SU-DHL-6 (cell line): ENCODE results near the gene RAI14.

Source experiments
- H2AFZ ChIP-seq: fragments of 200-600 bp; sonication (generic); 2 replicates; pipeline ENCODE4 v1.6.1; 2014; ENCODE audit warnings: low read depth, mild to moderate bottlenecking, moderate library complexity, mixed read lengths, antibody characterized with exemption, low read length; ENCODE audit not compliant: severe bottlenecking
- H3F3A ChIP-seq: fragments of 200-600 bp; shearing (Covaris generic); 2 replicates; pipeline ENCODE4 v1.6.0; 2016; ENCODE audit warnings: antibody characterized with exemption, mild to moderate bottlenecking; ENCODE audit not compliant: insufficient read depth
- H3K27ac ChIP-seq: fragments of 200-600 bp; sonication (generic); 2 replicates; pipeline ENCODE4 v1.5.1; 2016; ENCODE audit warnings: low read depth, mild to moderate bottlenecking, low read length, moderate library complexity, mixed read lengths
- H3K27me3 ChIP-seq: fragments of 200-600 bp; sonication (generic), shearing (Covaris generic); 2 replicates; pipeline ENCODE4 v1.6.0; 2014; ENCODE audit warnings: mild to moderate bottlenecking, low read length
- H3K36me3 ChIP-seq: fragments of 200-600 bp; sonication (generic); 2 replicates; pipeline ENCODE4 v1.6.1; 2014; ENCODE audit warnings: mild to moderate bottlenecking, low read length, mixed read lengths
- H3K4me2 ChIP-seq: fragments of 300-600, 200-600 bp; shearing (Covaris generic), sonication (generic); 2 replicates; pipeline ENCODE4 v1.6.0; 2014; ENCODE audit warnings: low read length, low read depth, mild to moderate bottlenecking; ENCODE audit not compliant: poor library complexity, severe bottlenecking
- H3K4me3 ChIP-seq: fragments of 200-600 bp; sonication (generic); 2 replicates; pipeline ENCODE4 v1.5.1; 2014; ENCODE audit warnings: antibody characterized with exemption, low read length, mild to moderate bottlenecking, mixed read lengths; ENCODE audit not compliant: insufficient read depth, poor library complexity, severe bottlenecking
- H3K79me2 ChIP-seq: fragments of 200-600 bp; sonication (generic); 2 replicates; pipeline ENCODE4 v1.6.1; 2014; ENCODE audit warnings: mild to moderate bottlenecking, low read length, moderate library complexity; ENCODE audit not compliant: insufficient read depth
- H3K9ac ChIP-seq: fragments of 200-600 bp; sonication (generic); 2 replicates; pipeline ENCODE4 v1.7.0; 2014; ENCODE audit warnings: mild to moderate bottlenecking, low read length
- H3K9me2 ChIP-seq: fragments of 200-600 bp; sonication (generic); replicated peaks from 2 replicates; pipeline ENCODE4 v1.6.1; 2014; ENCODE audit warnings: low read length; ENCODE audit not compliant: insufficient read depth
- H3K9me3 ChIP-seq: fragments of 200-600 bp; sonication (generic); 2 replicates; pipeline ENCODE4 v1.6.1; 2014; ENCODE audit warnings: low read length, mixed read lengths; ENCODE audit not compliant: insufficient read depth
- H4K20me1 ChIP-seq: fragments of 200-600 bp; sonication (generic); 2 replicates; pipeline ENCODE4 v1.6.1; 2014; ENCODE audit warnings: low read depth, mild to moderate bottlenecking, antibody characterized with exemption, low read length, moderate library complexity, mixed read lengths
- EZH2phosphoT487 ChIP-seq: fragments of 200-600 bp; sonication (generic), shearing (Covaris generic); conservative IDR thresholded peaks from 2 replicates; pipeline ENCODE4 v1.6.1; 2018; ENCODE audit warnings: mild to moderate bottlenecking, antibody characterized with exemption, low read length, moderate library complexity, mixed read lengths
- TF ChIP-seq, protein P1 (sequence below): fragments of 200-600 bp; sonication (generic); IDR thresholded peaks from one replicate; pipeline ENCODE4 v1.5.1; 2017; ENCODE audit warnings: antibody characterized with exemption, mild to moderate bottlenecking, low read length, moderate library complexity; ENCODE audit not compliant: insufficient read depth, poor library complexity, severe bottlenecking

The RAI14 gene

DNA sequence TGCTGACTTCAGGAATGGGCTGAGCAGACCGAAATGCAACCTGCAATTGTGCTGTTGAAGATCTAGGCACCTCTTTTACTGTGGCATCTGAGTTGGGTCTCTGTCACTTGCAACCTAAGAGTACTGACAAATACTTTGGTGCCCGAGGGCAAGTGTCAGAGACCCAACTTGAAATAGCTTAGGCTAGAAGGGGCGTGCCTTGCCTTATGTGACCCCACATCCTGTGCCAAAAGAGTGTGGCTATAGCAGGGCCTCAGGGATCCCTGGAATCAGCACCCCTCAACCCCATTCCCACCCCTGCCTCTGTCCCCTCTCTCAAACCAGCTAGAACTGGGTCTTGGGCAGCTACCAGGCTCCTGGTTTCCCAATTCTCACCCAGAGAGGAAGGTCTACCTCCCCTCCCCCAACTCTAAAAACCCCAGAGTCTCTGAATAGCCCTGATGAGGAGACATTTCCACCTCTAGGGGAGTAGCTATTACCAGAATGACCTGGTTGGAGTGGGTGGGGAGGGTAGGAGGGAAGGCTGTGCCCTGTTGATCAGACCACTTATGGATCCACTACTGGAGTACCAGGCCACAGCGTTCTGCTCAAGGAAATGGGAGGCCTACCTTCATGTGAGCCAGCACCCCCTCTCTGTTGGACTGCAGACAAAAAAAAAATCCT is 17.5 kb downstream of the RAI14 start:
- no peaks in the 10 kb centered on the region for H3K79me2 ChIP-seq
- 0 out of 2 replicates have a peak, but pooled peaks cover 3% of the 10 kb centered on the region for H3K27me3 ChIP-seq
- no peak overlapping the region for H3K4me2 ChIP-seq
- H3K9ac ChIP-seq = no peak overlapping the region
- H3K9me2 ChIP-seq = no peaks in the 10 kb centered on the region
- H2AFZ ChIP-seq = no peak overlapping the region
- TF ChIP-seq, protein P1, sequence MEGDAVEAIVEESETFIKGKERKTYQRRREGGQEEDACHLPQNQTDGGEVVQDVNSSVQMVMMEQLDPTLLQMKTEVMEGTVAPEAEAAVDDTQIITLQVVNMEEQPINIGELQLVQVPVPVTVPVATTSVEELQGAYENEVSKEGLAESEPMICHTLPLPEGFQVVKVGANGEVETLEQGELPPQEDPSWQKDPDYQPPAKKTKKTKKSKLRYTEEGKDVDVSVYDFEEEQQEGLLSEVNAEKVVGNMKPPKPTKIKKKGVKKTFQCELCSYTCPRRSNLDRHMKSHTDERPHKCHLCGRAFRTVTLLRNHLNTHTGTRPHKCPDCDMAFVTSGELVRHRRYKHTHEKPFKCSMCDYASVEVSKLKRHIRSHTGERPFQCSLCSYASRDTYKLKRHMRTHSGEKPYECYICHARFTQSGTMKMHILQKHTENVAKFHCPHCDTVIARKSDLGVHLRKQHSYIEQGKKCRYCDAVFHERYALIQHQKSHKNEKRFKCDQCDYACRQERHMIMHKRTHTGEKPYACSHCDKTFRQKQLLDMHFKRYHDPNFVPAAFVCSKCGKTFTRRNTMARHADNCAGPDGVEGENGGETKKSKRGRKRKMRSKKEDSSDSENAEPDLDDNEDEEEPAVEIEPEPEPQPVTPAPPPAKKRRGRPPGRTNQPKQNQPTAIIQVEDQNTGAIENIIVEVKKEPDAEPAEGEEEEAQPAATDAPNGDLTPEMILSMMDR = no peak
- no peak for TF ChIP-seq EZH2phosphoT487
- H3K4me3 ChIP-seq = no peak overlapping the region
- no peak overlapping the region for H3K27ac ChIP-seq
- H3K9me3 ChIP-seq = no peaks in the 10 kb centered on the region
- H3K36me3 ChIP-seq = no peaks in the 10 kb centered on the region
- H4K20me1 ChIP-seq = no peaks in the 10 kb centered on the region
- no peaks in the 10 kb centered on the region for H3F3A ChIP-seq

DNA sequence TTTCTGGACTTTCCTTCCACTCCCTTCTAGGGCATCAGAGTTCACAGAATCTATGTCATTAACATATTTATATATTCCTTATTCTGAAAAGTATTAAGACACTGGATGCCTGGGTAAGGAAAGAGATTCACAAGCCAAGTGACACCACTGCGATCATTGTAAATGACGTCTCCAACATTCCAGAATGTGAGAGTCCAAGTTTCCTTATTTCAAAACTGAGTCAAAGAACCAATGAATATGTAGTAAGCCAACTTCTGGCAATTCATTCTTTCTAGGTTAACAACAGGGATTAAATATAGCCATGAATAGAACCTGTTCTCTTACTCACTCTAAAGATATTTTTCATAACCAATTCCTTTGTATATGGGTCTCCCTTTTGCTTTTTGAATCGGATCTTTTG is 18.1 kb downstream of the RAI14 start:
- no peaks in the 10 kb centered on the region for H3K9me2 ChIP-seq
- no peaks in the 10 kb centered on the region for H3F3A ChIP-seq
- TF ChIP-seq, protein P1 = no peak
- TF ChIP-seq EZH2phosphoT487 = no peak
- no peaks in the 10 kb centered on the region for H3K36me3 ChIP-seq
- no peak overlapping the region for H3K4me3 ChIP-seq
- H3K4me2 ChIP-seq = no peak overlapping the region
- H3K9me3 ChIP-seq = no peaks in the 10 kb centered on the region
- H3K9ac ChIP-seq = no peak overlapping the region
- H3K27ac ChIP-seq = no peak overlapping the region
- H4K20me1 ChIP-seq = no peaks in the 10 kb centered on the region
- no peaks in the 10 kb centered on the region for H3K79me2 ChIP-seq
- 0 out of 2 replicates have a peak, but pooled peaks cover 3% of the 10 kb centered on the region for H3K27me3 ChIP-seq
- H2AFZ ChIP-seq = no peak overlapping the region

DNA sequence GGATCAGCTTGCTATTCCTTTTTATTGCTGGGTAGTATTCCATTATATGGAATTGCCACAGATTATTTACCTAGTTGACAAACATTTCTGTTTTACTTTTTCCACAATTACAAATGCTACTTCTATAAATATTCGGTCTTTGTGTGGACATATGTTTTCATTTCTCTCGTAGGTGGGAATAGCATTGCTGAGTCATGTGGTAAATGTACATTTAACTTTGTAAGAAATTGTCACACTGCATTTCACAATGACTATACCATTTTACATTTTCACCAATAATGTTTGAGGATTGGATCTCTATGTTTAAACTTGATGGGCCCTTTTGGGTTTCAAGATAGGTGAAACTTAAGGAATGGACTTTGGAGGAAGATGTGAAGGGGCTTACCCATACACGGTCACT is 19.7 kb downstream of the RAI14 start:
- no peak overlapping the region for H3K4me2 ChIP-seq
- H3F3A ChIP-seq = no peaks in the 10 kb centered on the region
- no peaks in the 10 kb centered on the region for H3K9me3 ChIP-seq
- no peak for TF ChIP-seq EZH2phosphoT487
- TF ChIP-seq, protein P1 = no peak
- no peak overlapping the region for H3K9ac ChIP-seq
- no peak overlapping the region for H3K4me3 ChIP-seq
- no peaks in the 10 kb centered on the region for H3K9me2 ChIP-seq
- no peaks in the 10 kb centered on the region for H3K27me3 ChIP-seq
- H2AFZ ChIP-seq = no peak overlapping the region
- H3K79me2 ChIP-seq = no peaks in the 10 kb centered on the region
- H3K27ac ChIP-seq = no peak overlapping the region
- no peaks in the 10 kb centered on the region for H4K20me1 ChIP-seq
- no peaks in the 10 kb centered on the region for H3K36me3 ChIP-seq
